COLO829 (cell line): ENCODE results near the gene ALK.

ENCODE experiments used
- DNase-seq: peaks from one replicate; pipeline ENCODE4 v3.0.0; 2012; ENCODE audit warnings: low spot score

ALK gene

GRCh38 chr2:29902356-29902755 lies 19.0 kb downstream of the ALK start:
- no peak for DNase-seq

GRCh38 chr2:29900971-29901633 lies 20.3 kb downstream of the ALK start:
- DNase-seq = no peak

- DNase-seq = no peak
These were observed 22.4 kb downstream of the ALK start for GRCh38 chr2:29898999-29899398.

- DNase-seq = no peak
These were observed 26.4 kb downstream of the ALK start for GRCh38 chr2:29894822-29895614.

GRCh38 chr2:29892585-29893259 lies 28.7 kb downstream of the ALK start:
- no peak for DNase-seq

- DNase-seq = no peak
These were observed 40.2 kb downstream of the ALK start for GRCh38 chr2:29881089-29881730.

GRCh38 chr2:29880084-29880483 lies 41.3 kb downstream of the ALK start:
- DNase-seq = no peak

GRCh38 chr2:29879456-29879855 lies 41.9 kb downstream of the ALK start:
- peak; percentile 66 for DNase-seq

GRCh38 chr2:29878898-29879297 lies 42.5 kb downstream of the ALK start:
- peak; percentile 100 for DNase-seq

- no peak for DNase-seq
These were observed 45.0 kb downstream of the ALK start for GRCh38 chr2:29876374-29876773.

GRCh38 chr2:29874745-29875144 lies 46.6 kb downstream of the ALK start:
- no peak for DNase-seq

GRCh38 chr2:29872870-29873269 lies 48.5 kb downstream of the ALK start:
- DNase-seq = no peak

- no peak for DNase-seq
These were observed 49.8 kb downstream of the ALK start for GRCh38 chr2:29871541-29871940.

- DNase-seq = no peak
These were observed 55.9 kb downstream of the ALK start for GRCh38 chr2:29865512-29865911.

GRCh38 chr2:29864988-29865387 lies 56.4 kb downstream of the ALK start:
- no peak for DNase-seq

- DNase-seq = no peak
These were observed 65.3 kb downstream of the ALK start for GRCh38 chr2:29855924-29856639.

GRCh38 chr2:29850794-29851193 lies 70.6 kb downstream of the ALK start:
- DNase-seq = no peak

GRCh38 chr2:29848566-29849310 lies 72.6 kb downstream of the ALK start:
- no peak for DNase-seq

GRCh38 chr2:29847886-29848285 lies 73.5 kb downstream of the ALK start:
- DNase-seq = no peak

- DNase-seq = peak; percentile 39
These were observed 76.6 kb downstream of the ALK start for GRCh38 chr2:29844713-29845326.
